Mucosa of descending colon (tissue), 3 donors: ENCODE measurements around the gene VAV1. TPM values are rescaled to one million over a fixed set of nuclear protein-coding genes. Genes with fewer than 3 reads are reported as not detected.

Experiments used
- ATAC-seq: fragments of 200-7000 bp; cut with Tn5 transposase; one replicate; pipeline ENCODE4 v1.9.1; 2020; ENCODE audit warnings: mild to moderate bottlenecking, moderate library complexity
- DNase-seq, 3 donors: peaks; one replicate each; pipeline ENCODE4 v3.0.0-alpha.2; 2020
- H3K36me3 ChIP-seq: fragments of 200-600 bp; one replicate; pipeline ENCODE4 v1.8.0; 2021; ENCODE audit warnings: low read depth, mild to moderate bottlenecking
- H3K4me1 ChIP-seq: fragments of 200-600 bp; one replicate; pipeline ENCODE4 v1.8.0; 2021; ENCODE audit warnings: low read depth, mild to moderate bottlenecking
- H3K4me3 ChIP-seq: fragments of 200-600 bp; one replicate; pipeline ENCODE4 v1.8.0; 2021; ENCODE audit warnings: mild to moderate bottlenecking
- H3K9me3 ChIP-seq: fragments of 200-600 bp; one replicate; pipeline ENCODE4 v1.8.0; 2021; ENCODE audit warnings: mild to moderate bottlenecking
- CTCF ChIP-seq: fragments of 200-600 bp; IDR thresholded peaks from one replicate; pipeline ENCODE4 v1.8.0; 2022; ENCODE audit warnings: antibody characterized with exemption, mild to moderate bottlenecking
- intact Hi-C, 2 donors: fragments of 100-400 bp; cut with DNase I in 1 of 2; cut with micrococcal nuclease in 1 of 2; formaldehyde crosslinking; loops; one replicate each; pipeline versions ENCODE4 v1.11.0 to v1.11.1; 2022; cut with DNase I, micrococcal nuclease
- total RNA-seq, 3 donors: library from RNA; stranded (reverse); fragmentation: NEBNext Ultra II Directional in 2 of 3; extraction: Animal tissue kit (Norgen Biotek cat#: 25700) in 2 of 3; gene quantifications; one replicate each; pipeline versions ENCODE4 v1.2.1 to v1.2.4, GENCODE V29; 2021 to 2023
- donor health status: DM: no; HTN: no; CAD: no; lungs with moderate emphysema.
- donor health status: DM: no; HTN: no; CAD: no.
- donor health status: DM: no; HTN: yes; CAD: no.

The VAV1 gene
- total RNA-seq, 3 donors from 2014 or later, result 6.0 to 12.3 (median 10.7) TPM

DNA sequence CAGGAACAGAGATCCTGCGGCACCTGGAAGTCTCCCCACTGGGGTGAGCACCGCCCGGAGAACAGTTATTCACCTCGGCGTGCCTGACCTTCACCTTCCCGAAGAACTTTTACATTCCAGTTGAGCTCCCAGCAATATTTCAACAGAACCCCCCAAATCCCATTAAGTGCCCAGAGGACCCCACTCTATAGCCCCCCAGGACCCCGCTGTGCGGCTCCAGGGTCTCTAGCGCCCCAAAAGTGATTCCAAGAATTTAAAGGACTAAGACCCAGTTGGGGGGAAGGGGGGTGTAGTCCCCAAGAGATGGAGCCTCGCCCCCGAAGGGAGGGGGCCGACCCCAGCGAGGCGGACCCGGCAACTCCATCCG is 35.6 kb upstream of the VAV1 start:
- no peak for DNase-seq
- H3K4me1 ChIP-seq, result peaks cover 29% of the 10 kb centered on the region
- intact Hi-C loops, result no loop called here
- no peak for ATAC-seq
- no peaks in the 10 kb centered on the region for H3K36me3 ChIP-seq
- peak overlapping the region; percentile 85 for H3K4me3 ChIP-seq
- H3K9me3 ChIP-seq, result no peaks in the 10 kb centered on the region
- TF ChIP-seq CTCF, result no peak

GRCh38 chr19:6737284-6737872 is 35.1 kb upstream of the VAV1 start, which contains the start of gene GPR108:
Gene GPR108, minus strand, starts transcription at chr19:6737580. Its CDS starts 4 bp downstream, at chr19:6737576.
- H3K36me3 ChIP-seq, result no peaks in the 10 kb centered on the region
- peak within 1 kb of the TSS; percentile 85 for H3K4me3 ChIP-seq
- no peak for TF ChIP-seq CTCF
- DNase-seq (peak; percentile 99 to 100 (median 99)), ATAC-seq (peak; percentile 73)
- no peaks in the 10 kb centered on the region for H3K9me3 ChIP-seq
- H3K4me1 ChIP-seq, result peaks cover 30% of the 10 kb centered on the region
- intact Hi-C loops, result no loop called here

GRCh38 chr19:6737873-6738786 is 34.4 kb upstream of the VAV1 start:
- peak; percentile 49 for TF ChIP-seq CTCF
- peak; percentile 92 to 99 (median 94) for DNase-seq
- Histone ChIP-seq H3K4me1 (peaks cover 30% of the 10 kb centered on the region), H3K4me3 (peak overlapping the region; percentile 85), H3K36me3 (no peaks in the 10 kb centered on the region), H3K9me3 (no peaks in the 10 kb centered on the region)
- ATAC-seq, result peak; percentile 47
- intact Hi-C loops, result no loop called here

GRCh38 chr19:6738787-6739389 is 33.6 kb upstream of the VAV1 start:
- DNase-seq (peak; percentile 76 to 87 (median 85)), ATAC-seq (peak; percentile 18)
- intact Hi-C loops, result no loop called here
- TF ChIP-seq CTCF, result no peak
- no peaks in the 10 kb centered on the region for H3K36me3 ChIP-seq
- H3K9me3 ChIP-seq, result no peaks in the 10 kb centered on the region
- H3K4me3 ChIP-seq, result no peak overlapping the region
- H3K4me1 ChIP-seq, result peaks cover 31% of the 10 kb centered on the region

DNA sequence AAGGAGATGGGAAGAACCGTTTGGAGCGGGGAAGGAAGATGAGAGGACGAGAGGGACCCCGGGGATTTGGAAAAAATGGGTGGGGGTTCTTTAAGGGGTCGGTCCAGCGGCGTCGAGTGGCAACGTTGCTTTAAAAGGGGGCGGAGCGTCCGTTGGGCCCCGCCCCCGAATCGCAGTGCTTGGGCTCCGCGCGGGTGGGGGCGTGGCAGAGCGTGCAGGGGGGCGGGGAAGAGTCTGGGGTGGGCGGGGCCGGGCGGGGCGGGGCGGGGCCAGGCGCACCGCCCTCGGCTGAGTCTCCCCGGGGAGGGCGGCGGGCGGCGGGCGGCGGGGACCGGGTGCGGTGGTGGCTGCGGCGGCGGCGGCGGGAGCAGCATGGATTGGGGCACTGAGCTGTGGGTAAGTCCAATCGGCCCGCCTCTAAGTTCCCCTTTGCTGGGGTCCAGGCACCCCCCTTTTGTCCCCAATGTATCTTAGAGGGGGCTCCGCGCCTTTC is 33.1 kb upstream of the VAV1 start, which contains the start of gene TRIP10:
Gene TRIP10 (plus strand): TSS at position 291 of the 493 bp plus-strand sequence. CDS start 82 bp downstream, at position 373.
- intact Hi-C loops, result no loop called here
- peaks cover 36% of the 10 kb centered on the region for H3K4me1 ChIP-seq
- no peaks in the 10 kb centered on the region for H3K9me3 ChIP-seq
- TF ChIP-seq CTCF, result no peak
- peak; percentile 54 for ATAC-seq
- DNase-seq, result peak; percentile 88 to 93 (median 93)
- H3K4me3 ChIP-seq, result peak within 1 kb of the TSS; percentile 69
- no peaks in the 10 kb centered on the region for H3K36me3 ChIP-seq
